ENCODE measurements around the gene TNFRSF8. TPM values are rescaled to one million over a fixed set of nuclear protein-coding genes. Genes with fewer than 3 reads are reported as not detected.

TNFRSF8 gene
- total and polyA plus RNA-seq, 2 of the 4 experiments (the other 2 are of a cell fraction) = under 0.01 to 0.31 TPM

DNA sequence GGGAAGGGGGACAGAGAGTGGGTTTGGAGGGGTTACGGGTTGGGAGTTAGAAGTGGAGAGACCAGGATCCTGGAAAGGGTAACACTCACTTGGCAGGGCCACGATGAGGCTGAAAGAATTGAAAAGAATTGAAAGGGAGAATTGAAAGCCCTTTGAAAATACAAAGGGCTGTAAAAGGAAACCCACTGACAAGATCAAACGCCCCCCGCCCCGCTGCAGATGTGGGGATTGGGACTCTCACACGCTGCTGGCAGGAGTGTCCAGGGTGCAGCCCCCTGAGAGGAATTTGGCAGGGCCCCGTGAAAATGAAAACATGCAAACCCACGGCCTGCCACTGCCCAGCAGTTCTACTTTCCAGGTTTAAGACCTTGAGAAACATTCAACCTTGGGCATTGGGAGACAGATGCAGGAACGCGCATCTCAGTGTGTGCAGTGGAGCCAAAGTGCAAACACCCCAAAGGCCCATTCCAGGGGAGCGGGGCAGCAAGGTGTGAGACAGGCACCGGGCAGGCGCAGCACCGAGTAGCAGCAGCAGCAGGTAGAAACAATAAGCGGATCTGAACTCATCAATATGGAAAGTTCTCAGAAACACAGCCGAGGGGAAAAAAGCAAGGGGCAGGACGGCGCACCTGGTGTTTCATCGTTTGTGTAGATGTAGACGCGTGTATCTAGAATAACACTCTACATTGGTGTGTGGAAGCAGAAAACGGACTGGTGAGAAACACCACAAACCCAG lies 95.4 kb downstream of the TNFRSF8 start (continued):
- TF ChIP-seq FOS (IDR thresholded peaks at IDR 0.05; ENCODE audit: low read depth, low read length) = no peak

DNA sequence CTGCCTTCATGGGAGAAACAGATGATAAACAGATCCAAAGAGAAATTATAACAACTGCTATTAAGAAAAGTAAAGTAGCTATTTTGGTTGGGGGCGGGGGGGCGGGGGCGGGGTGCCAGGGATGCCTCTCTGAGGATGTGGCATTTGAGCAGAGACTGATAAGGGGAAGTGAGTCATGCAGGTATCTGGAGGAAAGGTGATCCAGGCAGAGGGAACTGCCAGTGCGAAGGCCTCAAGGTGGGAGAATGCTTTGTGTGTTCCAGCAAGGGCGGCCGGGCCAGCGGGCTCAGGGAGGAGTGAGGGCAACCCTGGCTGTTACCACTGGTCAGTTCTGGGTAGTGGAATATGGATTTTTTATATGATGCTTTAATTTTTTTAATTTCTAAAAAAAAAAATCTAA lies 96.7 kb downstream of the TNFRSF8 start:
- Histone ChIP-seq H3K27me3 (ENCODE audit: control insufficient read depth, insufficient read depth, low read length) (no peaks in the 10 kb centered on the region), H4K8ac (ENCODE audit: low read depth in 2 of 2, low read length in 2 of 2) (no peak overlapping the region), H4K20me1 (ENCODE audit: insufficient read depth, low read length) (no peaks in the 10 kb centered on the region), H3K9ac (ENCODE audit: low read depth, low read length) (no peak overlapping the region), H3K4me2 (ENCODE audit: low read depth, low read length) (no peak overlapping the region), H3K79me1 (ENCODE audit: low read depth in 1 of 2, low read length in 2 of 2) (no peaks in the 10 kb centered on the region), H2BK120ac (ENCODE audit: low read depth, low read length) (peak overlapping the region; percentile 58), H3K4ac (ENCODE audit: low read depth, low read length) (peak overlapping the region; percentile 48; the same call in 1 of the 2 replicates), H3K36me3 (ENCODE audit: control insufficient read depth, insufficient read depth, low read length) (no peaks in the 10 kb centered on the region), H4K5ac (ENCODE audit: low read depth, low read length) (no peak overlapping the region), H3K56ac (ENCODE audit: extremely low read depth, insufficient read depth, low read length) (no peak overlapping the region), H3K9me1 (ENCODE audit: insufficient read depth, low read length) (peaks cover 18% of the 10 kb centered on the region), H4K91ac (ENCODE audit: insufficient read depth, low read depth, low read length) (no peak overlapping the region), H2BK5ac (ENCODE audit: low read depth, low read length, poor library complexity, severe bottlenecking) (no peak overlapping the region), H2AFZ (replicated peaks; ENCODE audit: low read length, poor library complexity) (no peak overlapping the region), H3K23ac (ENCODE audit: low read depth, low read length) (no peak overlapping the region), H3K4me1 (ENCODE audit: control insufficient read depth, insufficient read depth, low read length) (peaks cover 20% of the 10 kb centered on the region), H3K18ac (ENCODE audit: low read depth, low read length) (no peak overlapping the region), H3K14ac (replicated peaks; ENCODE audit: low read depth, low read length) (no peak overlapping the region), H3K4me3 (ENCODE audit: insufficient read depth, low read depth, low read length) (no peak overlapping the region), H3K27ac (ENCODE audit: insufficient read depth, low read length) (no peak overlapping the region), H2BK15ac (ENCODE audit: low read depth, low read length) (no peak overlapping the region), H2AK9ac (replicated peaks; ENCODE audit: low read depth, low read length, poor library complexity) (no peak overlapping the region), H2BK20ac (ENCODE audit: low read depth, low read length) (no peak overlapping the region; the same call in 1 of the 2 replicates), H3K9me3 (ENCODE audit: control insufficient read depth, insufficient read depth, low read length) (no peaks in the 10 kb centered on the region), H2AK5ac (ENCODE audit: low read depth, low read length) (peak overlapping the region; percentile 27; the same call in 1 of the 2 replicates)
- dilution Hi-C loops (cut with HindIII; ENCODE audit: low sequenced_read_pairs, unreplicated experiment) = no loop called here
- intact Hi-C loops (cut with micrococcal nuclease) = no loop called here
- in situ Hi-C loops (cut with MboI; ENCODE audit: low sequenced_read_pairs) = no loop called here
- TF ChIP-seq POLR2A (IDR thresholded peaks at IDR 0.05; ENCODE audit: low read depth, low read length) (no peak), FOS (IDR thresholded peaks at IDR 0.05; ENCODE audit: low read depth, low read length) (no peak), RAD21 (IDR thresholded peaks at IDR 0.05; ENCODE audit: low read length) (no peak), CEBPB (IDR thresholded peaks at IDR 0.05; ENCODE audit: low read depth, low read length) (no peak), MXI1 (IDR thresholded peaks at IDR 0.05; ENCODE audit: borderline replicate concordance, low read depth, low read length) (no peak), MAFK (IDR thresholded peaks at IDR 0.05; ENCODE audit: low read depth, low read length) (no peak), RCOR1 (IDR thresholded peaks at IDR 0.05; ENCODE audit: insufficient replicate concordance, low read length) (no peak)
- TF ChIP-seq, protein P1, sequence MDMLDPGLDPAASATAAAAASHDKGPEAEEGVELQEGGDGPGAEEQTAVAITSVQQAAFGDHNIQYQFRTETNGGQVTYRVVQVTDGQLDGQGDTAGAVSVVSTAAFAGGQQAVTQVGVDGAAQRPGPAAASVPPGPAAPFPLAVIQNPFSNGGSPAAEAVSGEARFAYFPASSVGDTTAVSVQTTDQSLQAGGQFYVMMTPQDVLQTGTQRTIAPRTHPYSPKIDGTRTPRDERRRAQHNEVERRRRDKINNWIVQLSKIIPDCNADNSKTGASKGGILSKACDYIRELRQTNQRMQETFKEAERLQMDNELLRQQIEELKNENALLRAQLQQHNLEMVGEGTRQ (IDR thresholded peaks at IDR 0.05; ENCODE audit: low read depth, low read length) = no peak
- TF ChIP-seq, protein P2, sequence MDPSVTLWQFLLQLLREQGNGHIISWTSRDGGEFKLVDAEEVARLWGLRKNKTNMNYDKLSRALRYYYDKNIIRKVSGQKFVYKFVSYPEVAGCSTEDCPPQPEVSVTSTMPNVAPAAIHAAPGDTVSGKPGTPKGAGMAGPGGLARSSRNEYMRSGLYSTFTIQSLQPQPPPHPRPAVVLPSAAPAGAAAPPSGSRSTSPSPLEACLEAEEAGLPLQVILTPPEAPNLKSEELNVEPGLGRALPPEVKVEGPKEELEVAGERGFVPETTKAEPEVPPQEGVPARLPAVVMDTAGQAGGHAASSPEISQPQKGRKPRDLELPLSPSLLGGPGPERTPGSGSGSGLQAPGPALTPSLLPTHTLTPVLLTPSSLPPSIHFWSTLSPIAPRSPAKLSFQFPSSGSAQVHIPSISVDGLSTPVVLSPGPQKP (IDR thresholded peaks at IDR 0.05; ENCODE audit: borderline replicate concordance, low read depth, low read length) = no peak
- TF ChIP-seq, protein P3, sequence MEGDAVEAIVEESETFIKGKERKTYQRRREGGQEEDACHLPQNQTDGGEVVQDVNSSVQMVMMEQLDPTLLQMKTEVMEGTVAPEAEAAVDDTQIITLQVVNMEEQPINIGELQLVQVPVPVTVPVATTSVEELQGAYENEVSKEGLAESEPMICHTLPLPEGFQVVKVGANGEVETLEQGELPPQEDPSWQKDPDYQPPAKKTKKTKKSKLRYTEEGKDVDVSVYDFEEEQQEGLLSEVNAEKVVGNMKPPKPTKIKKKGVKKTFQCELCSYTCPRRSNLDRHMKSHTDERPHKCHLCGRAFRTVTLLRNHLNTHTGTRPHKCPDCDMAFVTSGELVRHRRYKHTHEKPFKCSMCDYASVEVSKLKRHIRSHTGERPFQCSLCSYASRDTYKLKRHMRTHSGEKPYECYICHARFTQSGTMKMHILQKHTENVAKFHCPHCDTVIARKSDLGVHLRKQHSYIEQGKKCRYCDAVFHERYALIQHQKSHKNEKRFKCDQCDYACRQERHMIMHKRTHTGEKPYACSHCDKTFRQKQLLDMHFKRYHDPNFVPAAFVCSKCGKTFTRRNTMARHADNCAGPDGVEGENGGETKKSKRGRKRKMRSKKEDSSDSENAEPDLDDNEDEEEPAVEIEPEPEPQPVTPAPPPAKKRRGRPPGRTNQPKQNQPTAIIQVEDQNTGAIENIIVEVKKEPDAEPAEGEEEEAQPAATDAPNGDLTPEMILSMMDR (conservative IDR thresholded peaks at IDR 0.05; ENCODE audit: low read depth, low read length) = no peak
- ATAC-seq (ENCODE audit: low read depth) = no peak
- ChIA-PET CTCF (interaction anchor here (0.7 kb wide), 1 partner anchor 22 kb away, joined by 5 read pairs; no protein-coding TSS in a partner anchor), POLR2A (ENCODE audit: unreplicated experiment) (no interaction called here)
- no CpG with 5 or more reads among the region's 7 CpGs for WGBS, 2 experiments (ENCODE audit: extremely low coverage in 2 of 2, insufficient read length in 1 of 2)
- no peak for DNase-seq
- BruUV-seq (replicated peaks) = no TSS peak

All from IMR-90 (cell line).